ENCODE results near the gene NXPH4.

NXPH4 gene

GRCh38 chr12:57263096-57263495 lies 46.5 kb downstream of the NXPH4 start:
- no peak for DNase-seq (ENCODE audit: low read depth)
- no peak for TF ChIP-seq CTCF (conservative IDR thresholded peaks at IDR 0.05; ENCODE audit: low read depth, low read length)
- no peak overlapping the region for H3K4me3 ChIP-seq (ENCODE audit: low read length)

- no peak for DNase-seq (ENCODE audit: low read depth)
- H3K4me3 ChIP-seq (ENCODE audit: low read length): no peak overlapping the region
- TF ChIP-seq CTCF (conservative IDR thresholded peaks at IDR 0.05; ENCODE audit: low read depth, low read length): no peak
Observed at GRCh38 chr12:57266681-57267080, 50.1 kb downstream of the NXPH4 start.

GRCh38 chr12:57268264-57268663 lies 51.7 kb downstream of the NXPH4 start:
- H3K4me3 ChIP-seq (ENCODE audit: low read length): no peak overlapping the region
- TF ChIP-seq CTCF (conservative IDR thresholded peaks at IDR 0.05; ENCODE audit: low read depth, low read length): no peak
- DNase-seq (ENCODE audit: low read depth): no peak

- no peak overlapping the region for H3K4me3 ChIP-seq (ENCODE audit: low read length)
- DNase-seq (ENCODE audit: low read depth): no peak
- TF ChIP-seq CTCF (conservative IDR thresholded peaks at IDR 0.05; ENCODE audit: low read depth, low read length): no peak
Observed at GRCh38 chr12:57270966-57271470, 54.4 kb downstream of the NXPH4 start.

DNA sequence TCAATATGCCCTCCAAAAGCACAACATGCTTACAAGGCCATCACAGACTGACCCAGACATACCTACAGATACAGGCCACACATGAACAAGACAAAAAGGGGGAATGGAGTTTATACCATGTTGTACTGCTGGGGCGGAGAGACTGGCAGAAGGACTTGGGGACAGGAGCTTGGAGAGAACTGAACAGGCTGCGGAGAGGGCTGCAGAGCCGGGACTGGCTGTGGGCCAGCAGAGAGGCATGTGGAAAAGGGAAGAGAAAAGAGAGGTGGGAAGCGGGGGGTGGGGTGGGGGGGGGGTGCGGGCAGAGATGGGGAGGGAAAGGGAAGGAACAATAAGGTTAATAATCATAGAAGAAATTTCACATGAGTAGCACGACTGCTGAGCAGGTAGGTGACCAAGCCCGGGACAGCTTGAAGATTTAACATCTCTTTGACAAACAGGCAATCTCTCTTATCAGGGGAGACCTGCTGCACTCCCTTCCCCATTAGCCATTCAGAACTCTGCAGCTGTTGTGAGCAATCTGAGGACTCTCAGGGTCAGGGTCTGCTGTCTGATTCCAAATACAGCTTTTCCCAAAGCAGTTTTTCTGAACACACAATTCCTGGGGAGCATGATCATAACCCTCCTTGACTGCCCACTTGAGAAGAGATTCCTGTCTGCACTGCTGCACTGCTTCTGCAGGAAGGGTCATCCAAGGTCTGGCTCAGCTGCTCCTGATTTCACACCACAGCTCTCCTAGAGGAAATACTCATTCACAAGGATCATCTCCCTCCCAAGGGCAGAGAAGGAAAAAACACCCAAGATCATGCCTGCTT lies 56.0 kb downstream of the NXPH4 start:
- H3K4me3 ChIP-seq (ENCODE audit: low read length): no peak overlapping the region
- no peak for DNase-seq (ENCODE audit: low read depth)
- TF ChIP-seq CTCF (conservative IDR thresholded peaks at IDR 0.05; ENCODE audit: low read depth, low read length): no peak

GRCh38 chr12:57273516-57273915 lies 56.9 kb downstream of the NXPH4 start:
- DNase-seq (ENCODE audit: low read depth): no peak

More at GRCh38 chr12:57273516-57273915, 56.9 kb downstream of the NXPH4 start:
- TF ChIP-seq CTCF (conservative IDR thresholded peaks at IDR 0.05; ENCODE audit: low read depth, low read length): no peak
- H3K4me3 ChIP-seq (ENCODE audit: low read length): no peak overlapping the region
